GM23248 (cell line): ENCODE results near the gene CPNE5.

Source experiments
- EZH2 ChIP-seq: fragments of 200-600 bp; sonication (generic); IDR thresholded peaks from 2 replicates; pipeline ENCODE4 v1.6.1; 2018; ENCODE audit warnings: antibody characterized with exemption, mild to moderate bottlenecking; ENCODE audit not compliant: insufficient read depth, poor library complexity, severe bottlenecking
- EZH2phosphoT487 ChIP-seq: fragments of 200-600 bp; sonication (generic); IDR thresholded peaks from 2 replicates; pipeline ENCODE4 v1.6.1; 2018; ENCODE audit warnings: antibody characterized with exemption, moderate library complexity, mild to moderate bottlenecking, low read depth; ENCODE audit not compliant: insufficient read depth

DNA sequence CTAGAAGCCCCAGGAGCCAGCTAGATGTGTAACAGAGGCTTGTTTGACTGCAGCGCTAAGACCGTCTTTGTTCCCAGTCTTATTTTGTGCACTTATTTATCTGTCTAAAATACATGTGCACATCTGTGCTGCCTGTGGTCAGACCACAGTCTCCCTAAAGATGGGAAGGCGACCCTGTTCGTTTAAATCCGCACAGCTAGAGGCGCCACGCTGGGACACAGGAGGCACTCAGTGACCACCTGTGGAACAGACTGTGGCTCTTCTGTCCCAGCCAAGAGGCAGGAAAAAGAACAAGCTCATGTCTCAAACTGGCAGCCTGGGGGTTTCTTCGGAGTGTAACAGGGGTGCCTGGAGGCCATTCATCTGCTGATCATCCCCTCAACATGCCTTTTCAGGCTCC lies 66.8 kb downstream of the CPNE5 start:
- no peak for TF ChIP-seq EZH2phosphoT487
- TF ChIP-seq EZH2, result no peak
